CD4-positive, alpha-beta T cell (primary cell): ENCODE data around the gene PSMC6. TPM values are rescaled to one million over a fixed set of nuclear protein-coding genes. Genes with fewer than 3 reads are reported as not detected.
A peak's percentile ranks its signal among the peaks of the same experiment; 100 is the strongest.

Experiments used
- ATAC-seq: fragments of 200-7000 bp; cut with Tn5 transposase; one replicate; pipeline ENCODE4 v1.10.0; 2022; ENCODE audit warnings: mild to moderate bottlenecking; ENCODE audit not compliant: poor library complexity
- CTCF ChIA-PET: fragments of 350-600 bp; sonication (Branson Sonifier 250); formaldehyde crosslinking; loops from one replicate; lab custom pipeline; 2021; ENCODE audit warnings: antibody characterized with exemption, inconsistent platforms; lab: Charles Lee
- POLR2A ChIA-PET: fragments of 350-600 bp; sonication (Branson Sonifier 250); formaldehyde crosslinking; loops from one replicate; lab custom pipeline; 2021; ENCODE audit warnings: antibody characterized with exemption, inconsistent platforms; lab: Charles Lee
- DNase-seq, 14 experiments: peaks; one replicate each; pipeline ENCODE4 v3.0.0-alpha.2; 2013 to 2020; ENCODE audit warnings: mixed read lengths in 2 of 14
- H3K27ac ChIP-seq, 2 donors: one replicate each; pipeline versions ENCODE4 v1.5.1 to v1.7.0; 2013; ENCODE audit warnings: low read length in 2 of 2, low read depth in 1 of 2, mild to moderate bottlenecking in 1 of 2
- H3K27me3 ChIP-seq, 2 experiments: 1 replicate in 1 of 2; 2 replicates in 1 of 2; pipeline versions ENCODE4 v1.6.1 to v1.7.0; 2013; ENCODE audit warnings: low read length in 2 of 2, control low read depth in 1 of 2, mild to moderate bottlenecking in 1 of 2, moderate library complexity in 1 of 2; ENCODE audit not compliant: insufficient read depth in 2 of 2, control insufficient read depth in 1 of 2
- H3K36me3 ChIP-seq: one replicate; pipeline ENCODE4 v1.6.1; 2013; ENCODE audit warnings: low read length, control low read depth; ENCODE audit not compliant: insufficient read depth
- H3K4me1 ChIP-seq: one replicate; pipeline ENCODE4 v1.6.1; 2013; ENCODE audit warnings: low read length, control low read depth; ENCODE audit not compliant: insufficient read depth
- H3K4me3 ChIP-seq: one replicate; pipeline ENCODE4 v1.5.1; 2013; ENCODE audit warnings: mild to moderate bottlenecking, low read length, moderate library complexity
- H3K9me3 ChIP-seq, 2 experiments: 1 replicate in 1 of 2; 2 replicates in 1 of 2; pipeline versions ENCODE4 v1.6.1 to v1.7.0; 2013; ENCODE audit warnings: low read length in 2 of 2, mild to moderate bottlenecking in 2 of 2, control low read depth in 1 of 2, moderate library complexity in 1 of 2; ENCODE audit not compliant: control insufficient read depth in 1 of 2, insufficient read depth in 1 of 2
- H3K27ac Mint-ChIP-seq: one replicate; pipeline ENCODE4 v1.8.0; 2020; ENCODE audit warnings: mixed read lengths
- H3K27me3 Mint-ChIP-seq: one replicate; pipeline ENCODE4 v1.8.0; 2021; ENCODE audit warnings: mixed read lengths
- H3K36me3 Mint-ChIP-seq: one replicate; pipeline ENCODE4 v1.8.0; 2021; ENCODE audit warnings: low read depth, mixed read lengths
- H3K4me1 Mint-ChIP-seq: one replicate; pipeline ENCODE4 v1.8.0; 2021; ENCODE audit warnings: low read depth, mixed read lengths
- H3K4me3 Mint-ChIP-seq: one replicate; pipeline ENCODE4 v1.8.0; 2020; ENCODE audit warnings: mild to moderate bottlenecking, mixed read lengths
- H3K9me3 Mint-ChIP-seq: one replicate; pipeline ENCODE4 v1.8.0; 2020; ENCODE audit warnings: mixed read lengths
- intact Hi-C, 2 experiments: fragments of 100-400 bp; cut with DNase I in 1 of 2; cut with micrococcal nuclease in 1 of 2; formaldehyde crosslinking; loops; one replicate each; pipeline versions ENCODE4 v1.15.1 to v1.9.0; 2023 to 2025; cut with DNase I, micrococcal nuclease
- total RNA-seq, 174 experiments: library from RNA in 2 of 174; stranded (reverse) in 2 of 174; gene quantifications; one replicate each; pipeline ENCODE4 v1.2.3 and lab custom pipeline; 2021 to 2026
- TF ChIP-seq, protein P1 (sequence below): fragments of 200-600 bp; IDR thresholded peaks from one replicate; pipeline ENCODE4 v1.8.0; 2022; ENCODE audit warnings: antibody characterized with exemption, mild to moderate bottlenecking

Gene PSMC6
- total RNA-seq, 2 experiments from 2014 or later = 110 to 111 TPM

DNA sequence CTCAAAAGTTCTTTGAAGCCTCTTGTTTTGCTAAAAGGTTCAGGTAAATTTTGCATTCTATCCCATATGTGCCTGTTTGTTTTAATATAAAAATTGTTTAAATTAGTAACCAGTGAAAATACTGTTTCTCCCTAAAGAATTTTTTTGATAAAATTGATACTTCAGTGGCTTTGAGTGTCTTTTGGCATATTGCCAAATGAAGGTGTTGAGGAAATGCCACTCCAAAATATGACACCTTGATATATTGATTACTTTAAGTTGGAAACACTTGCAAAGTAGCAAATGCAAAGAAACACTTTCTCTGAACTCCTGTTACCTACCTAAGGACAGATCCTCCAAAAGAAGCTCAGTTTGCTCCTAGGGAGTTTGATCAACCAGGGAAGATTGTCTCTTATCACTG is 31.4 kb downstream of the PSMC6 start:
- Histone ChIP-seq H3K4me1 (peaks cover 41% of the 10 kb centered on the region), H3K36me3 (peaks cover 13% of the 10 kb centered on the region), H3K27ac (no peak overlapping the region), H3K4me3 (no peak overlapping the region), H3K9me3 (no peaks in the 10 kb centered on the region), H3K27me3 (no peaks in the 10 kb centered on the region)
- ATAC-seq (no peak), DNase-seq (peak in 2 of 14 experiments; percentile 17 to 28)
- POLR2A ChIA-PET = interaction anchor here (1.2 kb wide), 1 partner anchor 9 kb away, joined by 5 read pairs; the partner anchor contains the start of gene STYX
- no peaks in the 10 kb centered on the region for H3K27me3 Mint-ChIP-seq
- peak overlapping the region; percentile 98 for H3K27ac Mint-ChIP-seq
- intact Hi-C loops = loop anchor here in 1 of 2 experiments (5.0 kb wide), 1 partner anchor 46 kb away; no protein-coding TSS in a partner anchor
- no peaks in the 10 kb centered on the region for H3K9me3 Mint-ChIP-seq
- H3K4me1 Mint-ChIP-seq = peaks cover 87% of the 10 kb centered on the region
- H3K4me3 Mint-ChIP-seq = peak overlapping the region; percentile 34
- H3K36me3 Mint-ChIP-seq = peaks cover 31% of the 10 kb centered on the region
- TF ChIP-seq, protein P1, sequence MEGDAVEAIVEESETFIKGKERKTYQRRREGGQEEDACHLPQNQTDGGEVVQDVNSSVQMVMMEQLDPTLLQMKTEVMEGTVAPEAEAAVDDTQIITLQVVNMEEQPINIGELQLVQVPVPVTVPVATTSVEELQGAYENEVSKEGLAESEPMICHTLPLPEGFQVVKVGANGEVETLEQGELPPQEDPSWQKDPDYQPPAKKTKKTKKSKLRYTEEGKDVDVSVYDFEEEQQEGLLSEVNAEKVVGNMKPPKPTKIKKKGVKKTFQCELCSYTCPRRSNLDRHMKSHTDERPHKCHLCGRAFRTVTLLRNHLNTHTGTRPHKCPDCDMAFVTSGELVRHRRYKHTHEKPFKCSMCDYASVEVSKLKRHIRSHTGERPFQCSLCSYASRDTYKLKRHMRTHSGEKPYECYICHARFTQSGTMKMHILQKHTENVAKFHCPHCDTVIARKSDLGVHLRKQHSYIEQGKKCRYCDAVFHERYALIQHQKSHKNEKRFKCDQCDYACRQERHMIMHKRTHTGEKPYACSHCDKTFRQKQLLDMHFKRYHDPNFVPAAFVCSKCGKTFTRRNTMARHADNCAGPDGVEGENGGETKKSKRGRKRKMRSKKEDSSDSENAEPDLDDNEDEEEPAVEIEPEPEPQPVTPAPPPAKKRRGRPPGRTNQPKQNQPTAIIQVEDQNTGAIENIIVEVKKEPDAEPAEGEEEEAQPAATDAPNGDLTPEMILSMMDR = no peak
- CTCF ChIA-PET = no interaction called here

DNA sequence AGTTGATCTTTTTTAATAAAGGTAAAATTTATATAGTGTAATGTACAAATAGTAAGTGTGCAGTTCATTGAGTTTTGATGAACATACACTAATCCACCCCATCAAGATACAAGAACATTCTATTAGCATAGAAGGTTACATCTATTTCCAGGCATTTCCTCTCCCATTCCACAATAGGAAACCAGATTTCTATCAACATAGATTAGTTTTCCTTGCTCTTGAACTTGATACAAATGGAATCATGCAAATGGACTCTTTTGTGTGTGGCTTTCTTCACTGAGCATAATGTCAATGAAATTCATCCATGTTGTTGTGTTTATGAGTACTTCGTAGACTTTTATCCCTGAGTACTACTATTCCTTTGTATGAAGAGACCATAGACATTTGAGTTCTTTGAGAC is 33.8 kb downstream of the PSMC6 start:
- Mint-ChIP-seq H3K4me3 (peak overlapping the region; percentile 0), H3K36me3 (peaks cover 17% of the 10 kb centered on the region), H3K27me3 (no peaks in the 10 kb centered on the region), H3K27ac (peak overlapping the region; percentile 98), H3K4me1 (peaks cover 86% of the 10 kb centered on the region), H3K9me3 (no peaks in the 10 kb centered on the region)
- DNase-seq (no peak), ATAC-seq (no peak)
- ChIA-PET POLR2A (interaction anchor here (1.5 to 4.7 kb wide), 7 partner anchors 11 to 894 kb away, joined by 3 to 113 read pairs (median 12); partner anchors contain the start of genes ERO1A and STYX), CTCF (interaction anchor here (0.6 to 0.9 kb wide), 2 partner anchors 13 to 705 kb away, joined by 3 read pairs; no protein-coding TSS in a partner anchor)
- intact Hi-C loops = loop anchor here in 1 of 2 experiments (5.0 kb wide), 3 partner anchors 33 to 188 kb away; partner anchors contain the start of genes GPR137C, PSMC6 and TXNDC16
- no peak overlapping the region for H3K4me3 ChIP-seq
- H3K27ac ChIP-seq = peak overlapping the region; percentile 14 to 81
- H3K4me1 ChIP-seq = peaks cover 39% of the 10 kb centered on the region
- H3K36me3 ChIP-seq = peaks cover 13% of the 10 kb centered on the region
- TF ChIP-seq, protein P1 = no peak
- no peaks in the 10 kb centered on the region for H3K9me3 ChIP-seq
- H3K27me3 ChIP-seq = no peaks in the 10 kb centered on the region

DNA sequence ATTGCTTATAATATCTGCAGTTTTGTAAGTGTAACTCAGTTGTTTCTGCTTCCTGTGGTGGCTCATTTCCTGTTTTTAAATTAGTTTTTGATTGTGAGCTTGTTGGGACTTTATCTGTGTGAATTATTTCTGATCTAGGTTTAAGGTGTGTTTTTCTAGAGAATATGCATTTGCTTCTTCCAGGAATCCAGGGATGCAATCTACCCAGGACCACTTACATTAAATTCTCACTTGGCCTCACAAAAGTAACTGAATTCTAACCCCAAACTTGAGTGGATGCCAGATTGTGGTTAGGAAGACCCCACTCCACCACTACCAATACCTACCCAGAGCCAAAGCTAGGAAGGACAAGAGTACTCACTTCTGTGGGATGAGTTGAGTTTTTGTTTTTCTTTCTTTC is 34.9 kb downstream of the PSMC6 start:
- H3K4me3 ChIP-seq = peak overlapping the region; percentile 41
- ATAC-seq (peak; percentile 63), DNase-seq (peak in 4 of 14 experiments; percentile 21 to 65 (median 46))
- H3K9me3 ChIP-seq = no peaks in the 10 kb centered on the region
- TF ChIP-seq, protein P1 = no peak
- H3K27ac ChIP-seq = peak overlapping the region; percentile 77 to 81
- Mint-ChIP-seq H3K9me3 (no peaks in the 10 kb centered on the region), H3K27ac (peak overlapping the region; percentile 98), H3K4me1 (peaks cover 83% of the 10 kb centered on the region), H3K4me3 (peak overlapping the region; percentile 76), H3K36me3 (peaks cover 19% of the 10 kb centered on the region), H3K27me3 (no peaks in the 10 kb centered on the region)
- peaks cover 39% of the 10 kb centered on the region for H3K4me1 ChIP-seq
- H3K27me3 ChIP-seq = no peaks in the 10 kb centered on the region
- peaks cover 21% of the 10 kb centered on the region for H3K36me3 ChIP-seq
- intact Hi-C loops = loop anchor here in 1 of 2 experiments (1.0 to 5.0 kb wide), 4 partner anchors 35 to 190 kb away; partner anchors contain the start of genes GPR137C, PSMC6 and TXNDC16
- POLR2A ChIA-PET = interaction anchor here (0.6 to 4.7 kb wide), 29 partner anchors 8 to 895 kb away, joined by 3 to 113 read pairs (median 5); partner anchors contain the start of genes DDHD1, ERO1A, GNPNAT1 and GPR137C
- CTCF ChIA-PET = interaction anchor here (0.9 to 2.0 kb wide), 4 partner anchors 11 to 49 kb away, joined by 3 to 6 read pairs (median 4); partner anchors contain the start of genes GNPNAT1 and STYX
